ENCODE measurements around the gene TMEM178B.

GRCh38 chr7:141519623-141520022 lies 445.8 kb downstream of the TMEM178B start:
- no peak for TF ChIP-seq POLR2A (IDR thresholded peaks at IDR 0.05; ENCODE audit: low read length)
- no peak for TF ChIP-seq GATA1 (IDR thresholded peaks at IDR 0.05; ENCODE audit: low read depth, low read length)
